Lower lobe of right lung (tissue), 2 donors: ENCODE results near the gene COPRS. TPM values are rescaled to one million over a fixed set of nuclear protein-coding genes. Genes with fewer than 3 reads are reported as not detected.
A peak's percentile ranks its signal among the peaks of the same experiment; 100 is the strongest.

ENCODE experiments used
- ATAC-seq, 2 donors: fragments of 200-7000 bp; cut with Tn5 transposase; one replicate each; pipeline ENCODE4 v1.9.1; 2020 to 2022; ENCODE audit warnings: mild to moderate bottlenecking in 2 of 2, moderate library complexity in 2 of 2
- DNase-seq: peaks from one replicate; pipeline ENCODE4 v3.0.0-alpha.2; 2020
- H3K27ac ChIP-seq: fragments of 200-600 bp; one replicate; pipeline ENCODE4 v1.8.0; 2022
- H3K27me3 ChIP-seq: fragments of 200-600 bp; one replicate; pipeline ENCODE4 v1.8.0; 2022; ENCODE audit warnings: low read depth
- H3K36me3 ChIP-seq: fragments of 200-600 bp; one replicate; pipeline ENCODE4 v1.8.0; 2022; ENCODE audit warnings: mild to moderate bottlenecking
- H3K4me1 ChIP-seq: fragments of 200-600 bp; one replicate; pipeline ENCODE4 v1.8.0; 2022
- H3K4me3 ChIP-seq: fragments of 200-600 bp; one replicate; pipeline ENCODE4 v1.8.0; 2022; ENCODE audit warnings: mild to moderate bottlenecking
- H3K9me3 ChIP-seq: fragments of 200-600 bp; one replicate; pipeline ENCODE4 v1.8.0; 2022
- CTCF ChIP-seq: fragments of 200-600 bp; IDR thresholded peaks from one replicate; pipeline ENCODE4 v1.8.0; 2022; ENCODE audit warnings: antibody characterized with exemption, mild to moderate bottlenecking
- intact Hi-C: fragments of 100-400 bp; cut with DNase I; formaldehyde crosslinking; loops from one replicate; pipeline ENCODE4 v1.11.0; 2022
- total RNA-seq: library from RNA; stranded (reverse); fragmentation: NEBNext Ultra II Directional; extraction: Animal tissue kit (Norgen Biotek cat#: 25700); gene quantifications from one replicate; pipeline ENCODE4 v1.2.1, GENCODE V29; 2021
- donor health status: DM: no; HTN: yes; CAD: no; lungs with severe emphysema.

COPRS gene
- total RNA-seq, 1 donor from 2014 or later: 37.4 TPM

GRCh38 chr17:31900877-31901276 lies 41.8 kb upstream of the COPRS start:
- H3K27ac ChIP-seq: peak overlapping the region; percentile 71
- no peaks in the 10 kb centered on the region for H3K27me3 ChIP-seq
- no peaks in the 10 kb centered on the region for H3K9me3 ChIP-seq
- ATAC-seq (peak in 1 of 2 donors; percentile 28), DNase-seq (no peak)
- peaks cover 39% of the 10 kb centered on the region for H3K36me3 ChIP-seq
- H3K4me3 ChIP-seq: peak overlapping the region; percentile 80
- TF ChIP-seq CTCF: no peak
- peaks cover 11% of the 10 kb centered on the region for H3K4me1 ChIP-seq
- intact Hi-C loops: no loop called here

DNA sequence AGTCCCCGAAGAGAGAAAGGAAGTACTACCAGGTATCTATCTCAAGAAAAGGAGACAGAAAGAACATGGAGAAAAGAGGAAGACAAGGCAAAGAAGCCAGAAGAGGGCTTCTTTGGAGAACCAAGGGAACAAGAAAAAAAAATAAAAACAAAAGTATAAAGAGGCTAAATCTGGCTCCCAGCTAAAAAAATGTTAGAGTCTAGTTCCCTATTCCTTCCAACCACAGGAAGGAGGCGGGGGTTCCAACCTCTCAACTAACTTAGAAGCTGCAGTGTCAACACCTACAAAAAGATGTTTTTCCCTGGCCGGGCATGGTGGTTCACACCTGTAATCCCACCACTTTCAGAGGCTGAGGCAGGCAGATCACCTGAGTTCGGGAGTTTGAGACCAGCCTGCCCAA lies 29.1 kb upstream of the COPRS start:
- DNase-seq (no peak), ATAC-seq (peak; percentile 44 to 56)
- intact Hi-C loops: no loop called here
- no peak for TF ChIP-seq CTCF
- H3K27me3 ChIP-seq: no peaks in the 10 kb centered on the region
- H3K4me3 ChIP-seq: no peak overlapping the region
- H3K4me1 ChIP-seq: no peaks in the 10 kb centered on the region
- H3K9me3 ChIP-seq: no peaks in the 10 kb centered on the region
- no peak overlapping the region for H3K27ac ChIP-seq
- H3K36me3 ChIP-seq: peaks cover 99% of the 10 kb centered on the region

GRCh38 chr17:31882571-31882970 lies 23.5 kb upstream of the COPRS start:
- H3K27ac ChIP-seq: no peak overlapping the region
- no peak overlapping the region for H3K4me3 ChIP-seq
- no peak for TF ChIP-seq CTCF
- no peaks in the 10 kb centered on the region for H3K9me3 ChIP-seq
- no peak for ATAC-seq
- intact Hi-C loops: no loop called here
- peaks cover 99% of the 10 kb centered on the region for H3K36me3 ChIP-seq
- no peak for DNase-seq
- H3K27me3 ChIP-seq: no peaks in the 10 kb centered on the region
- no peaks in the 10 kb centered on the region for H3K4me1 ChIP-seq

GRCh38 chr17:31880311-31880710 lies 21.3 kb upstream of the COPRS start:
- no peak overlapping the region for H3K27ac ChIP-seq
- no peaks in the 10 kb centered on the region for H3K9me3 ChIP-seq
- ATAC-seq (no peak), DNase-seq (no peak)
- no peaks in the 10 kb centered on the region for H3K4me1 ChIP-seq
- intact Hi-C loops: no loop called here
- TF ChIP-seq CTCF: no peak
- no peak overlapping the region for H3K4me3 ChIP-seq
- H3K36me3 ChIP-seq: peaks cover 100% of the 10 kb centered on the region
- H3K27me3 ChIP-seq: no peaks in the 10 kb centered on the region

DNA sequence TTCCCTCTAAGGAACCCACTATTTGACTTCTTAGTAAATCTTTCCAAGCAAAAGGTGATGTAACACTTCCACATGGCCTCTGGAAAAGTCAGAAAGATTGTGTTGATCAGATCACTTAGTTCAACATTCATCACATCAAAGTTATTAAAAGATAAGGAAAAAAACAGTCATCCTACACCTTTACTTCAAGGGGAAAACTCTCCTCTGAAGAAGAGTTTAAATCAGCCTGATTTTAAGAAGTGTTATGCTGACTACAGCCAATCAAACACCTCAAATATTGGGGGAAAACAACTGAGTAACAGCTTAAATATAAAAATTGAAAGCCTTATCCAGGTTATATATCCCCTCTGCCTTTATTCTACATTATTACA lies 19.6 kb upstream of the COPRS start:
- intact Hi-C loops: no loop called here
- H3K27ac ChIP-seq: no peak overlapping the region
- no peak for TF ChIP-seq CTCF

More for the DNA sequence above, 19.6 kb upstream of the COPRS start:
- DNase-seq (no peak), ATAC-seq (no peak)
- H3K4me1 ChIP-seq: no peaks in the 10 kb centered on the region
- no peaks in the 10 kb centered on the region for H3K27me3 ChIP-seq
- H3K4me3 ChIP-seq: no peak overlapping the region
- H3K9me3 ChIP-seq: no peaks in the 10 kb centered on the region
- H3K36me3 ChIP-seq: peaks cover 100% of the 10 kb centered on the region
